Occipital lobe (tissue), 3 donors: ENCODE data around the gene TNFRSF4. TPM values are rescaled to one million over a fixed set of nuclear protein-coding genes. Genes with fewer than 3 reads are reported as not detected.

Experiments
- DNase-seq: peaks from one replicate; lab custom pipeline; 2025; lab: John Stamatoyannopoulos, UW
- small RNA-seq: library from RNA; depleted of rRNA; stranded (forward); fragments of <200 nt; gene quantifications from one replicate; pipeline ENCODE3, GENCODE V24; 2014
- total RNA-seq: library from RNA; depleted of rRNA; stranded (reverse); fragments of >200 nt; gene quantifications from one replicate; pipeline ENCODE4 v1.2.3, GENCODE V29; 2014

TNFRSF4 gene
- total RNA-seq, 1 donor from 2014 or later = not detected

DNA sequence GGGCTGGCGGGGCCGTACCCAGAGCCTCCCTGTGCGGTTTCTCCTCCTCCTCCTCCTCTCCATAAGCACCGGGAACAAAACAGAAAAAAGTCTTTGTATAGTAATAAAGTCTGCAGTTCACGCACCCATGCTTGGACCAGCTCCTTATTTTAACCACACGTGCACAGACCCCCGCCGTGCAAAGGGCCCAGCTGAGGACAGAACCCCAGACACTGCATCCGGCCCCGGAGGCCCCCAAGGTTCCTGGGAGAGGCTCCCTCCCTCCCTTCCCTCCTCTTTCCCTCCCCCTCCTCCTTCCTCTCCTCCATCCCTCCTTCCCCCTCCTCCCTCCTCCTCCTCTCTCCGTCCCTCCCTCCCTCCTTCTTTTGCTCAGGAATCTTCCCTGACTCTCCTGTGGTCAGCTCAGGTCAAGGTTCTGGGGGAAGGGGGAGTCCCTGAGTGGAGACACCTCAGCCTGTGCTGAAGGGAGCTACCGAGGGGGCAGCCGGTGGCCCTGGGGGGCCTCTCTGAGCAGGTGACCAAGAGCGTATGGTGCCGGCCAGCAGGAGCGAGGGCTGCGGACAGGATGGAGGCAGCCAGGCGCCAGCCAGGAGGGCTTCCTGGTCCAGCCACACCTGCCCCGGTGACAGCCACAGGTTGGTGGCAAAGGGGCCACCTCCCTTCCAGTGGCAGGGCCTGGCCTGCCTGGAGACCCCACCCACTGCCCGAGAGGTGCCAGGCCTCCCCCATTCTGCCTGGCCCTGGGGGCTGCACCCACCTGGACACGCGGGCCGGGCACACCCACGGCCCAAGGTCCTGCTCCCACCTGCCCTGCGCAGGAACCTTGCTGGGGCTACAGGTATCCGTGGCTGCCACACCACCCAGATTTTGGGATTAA, 43.5 kb downstream of the TNFRSF4 start:
- no peak for DNase-seq

- no peak for DNase-seq
These were observed 44.3 kb downstream of the TNFRSF4 start for GRCh38 chr1:1169429-1170214.

DNA sequence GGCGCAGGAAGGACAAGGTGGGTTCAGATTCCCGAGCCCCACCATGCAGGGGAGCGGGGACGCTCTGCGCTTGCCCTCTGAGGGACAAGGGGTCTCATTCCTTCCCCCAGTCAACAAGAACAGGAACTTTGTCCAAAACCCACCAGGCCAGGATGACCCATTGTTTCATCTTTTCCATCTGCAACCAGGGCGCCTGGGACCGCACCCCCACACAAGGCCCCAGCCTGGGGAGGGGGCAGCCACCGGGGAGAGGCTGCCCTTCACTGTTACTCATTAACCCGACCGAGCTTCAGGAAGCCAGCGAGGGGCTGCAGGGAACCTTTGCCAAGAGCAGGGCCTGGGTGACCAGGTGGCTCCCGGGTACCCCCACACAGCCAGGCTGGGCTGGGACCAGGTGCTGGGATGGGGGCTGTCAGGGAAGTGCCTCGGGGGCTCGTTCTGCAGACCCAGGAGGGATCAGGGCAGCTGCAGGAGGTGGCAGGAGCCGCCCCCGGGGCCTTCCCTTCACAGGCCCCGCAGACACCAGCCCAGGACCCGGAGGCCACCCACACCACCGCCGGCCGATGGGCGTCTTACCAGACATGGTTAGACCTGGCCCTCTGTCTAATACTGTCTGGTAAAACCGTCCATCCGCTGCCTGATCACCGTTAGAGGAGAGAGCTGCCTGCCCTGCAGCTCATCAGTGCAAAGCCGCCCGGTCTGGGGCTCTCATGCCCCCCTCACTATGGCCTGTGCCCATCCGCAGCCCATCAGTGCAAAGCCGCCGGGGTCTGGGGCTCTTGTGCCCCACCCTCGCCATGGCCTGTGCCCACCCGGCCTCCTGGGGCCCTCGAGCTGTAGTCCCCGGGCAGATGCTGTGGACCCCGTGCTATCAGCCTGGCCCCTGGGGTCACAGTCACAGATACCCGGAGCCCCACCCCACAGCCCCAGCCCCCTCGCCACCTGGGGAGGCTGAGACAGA, 45.2 kb downstream of the TNFRSF4 start:
- DNase-seq = no peak

DNA sequence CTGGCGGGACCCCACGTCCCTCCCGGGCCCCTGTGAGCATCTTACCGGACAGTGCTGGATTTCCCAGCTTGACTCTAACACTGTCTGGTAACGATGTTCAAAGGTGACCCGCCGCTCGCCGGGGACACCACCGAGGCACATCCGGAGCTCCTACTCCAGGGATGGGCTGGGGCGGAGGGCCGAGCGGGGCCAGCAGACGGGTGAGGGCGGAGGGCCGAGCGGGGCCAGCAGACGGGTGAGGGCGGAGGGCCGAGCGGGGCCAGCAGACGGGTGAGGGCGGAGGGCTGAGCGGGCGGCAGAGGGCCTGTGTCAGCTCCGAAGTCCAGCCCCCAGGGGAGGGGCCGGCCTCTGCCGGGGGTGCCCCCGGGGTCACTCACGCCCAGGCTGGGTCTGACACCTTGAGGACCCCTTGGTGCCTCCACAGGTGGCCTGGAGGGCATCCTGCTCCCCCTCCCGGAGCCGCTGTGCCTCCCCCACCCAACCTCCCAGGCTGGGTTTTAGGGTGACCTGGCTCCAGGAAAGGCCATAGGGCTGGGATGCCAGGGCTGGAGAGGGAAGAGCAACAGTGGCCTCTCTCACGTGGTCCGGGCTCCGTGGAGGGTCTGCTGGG, 46.0 kb downstream of the TNFRSF4 start:
- no peak for DNase-seq

GRCh38 chr1:1167398-1167821, 46.5 kb downstream of the TNFRSF4 start:
- no peak for DNase-seq

GRCh38 chr1:1166642-1167397, 47.1 kb downstream of the TNFRSF4 start:
- DNase-seq = no peak

GRCh38 chr1:1165900-1166421, 48.0 kb downstream of the TNFRSF4 start:
- no peak for DNase-seq

DNA sequence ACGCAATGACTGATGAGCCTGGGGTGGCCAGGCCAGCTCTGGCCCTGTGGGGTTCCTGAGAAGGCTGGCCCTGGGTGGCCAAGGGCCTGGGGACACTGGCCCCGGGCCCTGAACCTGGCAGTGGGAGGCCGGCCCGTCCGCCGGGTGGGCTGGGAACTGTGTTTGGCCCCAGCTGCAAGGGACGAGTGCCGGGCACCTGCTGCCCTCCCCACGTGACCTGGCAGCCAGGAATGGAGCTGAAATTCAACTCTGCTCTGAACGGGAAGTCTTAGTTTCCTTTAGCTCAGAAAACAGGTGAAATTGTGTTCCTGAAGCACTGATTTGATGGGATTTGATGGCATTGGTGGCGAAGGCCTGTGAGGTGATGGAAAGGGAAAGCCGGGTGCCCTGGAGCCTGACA, 48.5 kb downstream of the TNFRSF4 start:
- no peak for DNase-seq

- no peak for DNase-seq
These were observed 49.1 kb downstream of the TNFRSF4 start for GRCh38 chr1:1164701-1165451.

DNA sequence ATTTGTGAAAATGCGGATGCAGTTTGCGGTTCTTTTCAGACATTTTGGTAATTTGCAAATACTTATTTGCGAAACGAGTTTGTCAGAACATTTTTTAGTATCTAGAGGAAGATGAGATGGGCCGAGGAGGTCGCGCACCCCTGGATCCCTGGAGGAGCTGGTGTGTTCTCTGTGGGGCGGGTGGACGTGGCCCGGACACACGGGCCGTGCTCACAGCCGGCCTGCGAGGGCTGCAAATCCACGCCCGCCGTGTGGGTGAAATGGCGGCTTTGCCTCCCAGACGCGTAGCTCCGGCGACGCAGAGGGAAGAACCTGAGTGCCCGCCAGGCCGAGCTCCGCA, 49.6 kb downstream of the TNFRSF4 start:
- no peak for DNase-seq

- no peak for DNase-seq
These were observed 50.3 kb downstream of the TNFRSF4 start for GRCh38 chr1:1163538-1164070.

- DNase-seq = no peak
These were observed 51.1 kb downstream of the TNFRSF4 start for GRCh38 chr1:1162597-1163537.

GRCh38 chr1:1161683-1162079, 52.3 kb downstream of the TNFRSF4 start:
- DNase-seq = no peak

Small RNA genes lying within 50 kb of the gene (small RNA-seq; reads per million reads assigned to genes)
- gene MIR200A (0.12 reads per million), gene MIR200B (1.6 reads per million, percentile 81 among the genes with 10 or more reads in this experiment), gene MIR429 (0.23 reads per million)

Other genes starting within 250 kb of the TNFRSF4 start
- gene PLEKHN1, start 247.7 kb downstream of the TNFRSF4 start, total RNA-seq = not detected
- gene PERM1, start 232.1 kb downstream of the TNFRSF4 start, total RNA-seq = 0.47 TPM
- 15.1 TPM for gene HES4, start 214.1 kb downstream of the TNFRSF4 start, total RNA-seq
- 15.0 TPM for gene ISG15, start 200.7 kb downstream of the TNFRSF4 start, total RNA-seq
- 71.9 TPM for gene AGRN, start 194.0 kb downstream of the TNFRSF4 start, total RNA-seq
- gene RNF223, start 139.8 kb downstream of the TNFRSF4 start, total RNA-seq = not detected
- gene C1orf159, start 98.1 kb downstream of the TNFRSF4 start, total RNA-seq = 5.5 TPM
- not detected for gene TTLL10, start 40.3 kb downstream of the TNFRSF4 start, total RNA-seq
- not detected for gene TNFRSF18, start 7.6 kb downstream of the TNFRSF4 start, total RNA-seq
- 18.4 TPM for gene SDF4, start 17.8 kb upstream of the TNFRSF4 start, total RNA-seq
- 27.1 TPM for gene B3GALT6, start 18.1 kb upstream of the TNFRSF4 start, total RNA-seq
- gene C1QTNF12, start 32.6 kb upstream of the TNFRSF4 start, total RNA-seq = not detected
- gene UBE2J2, start 59.7 kb upstream of the TNFRSF4 start, total RNA-seq = 39.6 TPM
- 2.2 TPM for gene SCNN1D, start 66.3 kb upstream of the TNFRSF4 start, total RNA-seq
- gene ACAP3, start 93.8 kb upstream of the TNFRSF4 start, total RNA-seq = 51.3 TPM
- 8.0 TPM for gene PUSL1, start 94.4 kb upstream of the TNFRSF4 start, total RNA-seq
- 28.2 TPM for gene INTS11, start 110.5 kb upstream of the TNFRSF4 start, total RNA-seq
- 12.3 TPM for gene CPTP, start 110.6 kb upstream of the TNFRSF4 start, total RNA-seq
- 0.31 TPM for gene TAS1R3, start 117.1 kb upstream of the TNFRSF4 start, total RNA-seq
- 70.7 TPM for gene DVL1, start 135.3 kb upstream of the TNFRSF4 start, total RNA-seq
- 11.5 TPM for gene MXRA8, start 144.4 kb upstream of the TNFRSF4 start, total RNA-seq
- gene AURKAIP1, start 161.1 kb upstream of the TNFRSF4 start, total RNA-seq = 26.2 TPM
- 116 TPM for gene CCNL2, start 185.2 kb upstream of the TNFRSF4 start, total RNA-seq
- gene MRPL20, start 193.1 kb upstream of the TNFRSF4 start, total RNA-seq = 50.4 TPM
- 1.4 TPM for gene ANKRD65, start 207.1 kb upstream of the TNFRSF4 start, total RNA-seq
- gene VWA1, start 221.5 kb upstream of the TNFRSF4 start, total RNA-seq = 4.1 TPM
- gene ATAD3C, start 235.5 kb upstream of the TNFRSF4 start, total RNA-seq = 0.62 TPM